ENCODE measurements around the gene TNFAIP8. TPM values are rescaled to one million over a fixed set of nuclear protein-coding genes. Genes with fewer than 3 reads are reported as not detected.

Gene TNFAIP8
- total RNA-seq, 4 donors from 2014 or later, result 9.8 to 28.1 (median 22.5) TPM

- peak overlapping the region in 1 of 4 donors; percentile 69 for H3K4me3 ChIP-seq
These were observed 1.1 kb upstream of the TNFAIP8 start for GRCh38 chr5:119354537-119355243.

GRCh38 chr5:119355244-119355638 is 578 bp upstream of the TNFAIP8 start:
- Histone ChIP-seq H3K4me1 (peaks cover 5 to 50% (median 11%) of the 10 kb centered on the region in 4 donors), H3K27me3 (no peaks in the 10 kb centered on the region), H3K4me3 (peak overlapping the region; percentile 1 to 69 (median 48)), H3K9me3 (no peaks in the 10 kb centered on the region), H3K36me3 (no peaks in the 10 kb centered on the region), H3K27ac (peak overlapping the region; percentile 63 to 85 (median 74))
- 54 to 56% methylated on average over 4 to 12 of the region's 12 CpGs for WGBS, 2 donors (ENCODE audit: low coverage in 1 of 2)
- in situ Hi-C loops (cut with MboI; ENCODE audit: low pct_ligation_motif_present in 1 of 4, low pct_unique_long_range_greater_than_20kb in 1 of 4, low sequenced_read_pairs in 3 of 4), result no loop called here
- TF ChIP-seq EP300 (IDR thresholded peaks at IDR 0.05; ENCODE audit: low read depth) (no peak), POLR2AphosphoS5 (IDR thresholded peaks at IDR 0.05) (no peak), POLR2A (IDR thresholded peaks at IDR 0.05) (no peak), CTCF (IDR thresholded peaks at IDR 0.05) (no peak)
- intact Hi-C loops (cut with DNase I; ENCODE audit: low total_unique reads), result no loop called here
- DNase-seq, result no peak

More at GRCh38 chr5:119354537-119355243, 1.1 kb upstream of the TNFAIP8 start:
- Histone ChIP-seq H3K27me3 (no peaks in the 10 kb centered on the region), H3K36me3 (no peaks in the 10 kb centered on the region), H3K4me1 (peaks cover 5 to 45% (median 11%) of the 10 kb centered on the region in 4 donors), H3K9me3 (no peaks in the 10 kb centered on the region), H3K27ac (peak overlapping the region; percentile 63 to 85 (median 74))
- 75 to 79% methylated on average over 10 of the region's 10 CpGs for WGBS, 2 donors (ENCODE audit: low coverage in 1 of 2)
- intact Hi-C loops (cut with DNase I; ENCODE audit: low total_unique reads) (no loop called here), in situ Hi-C loops (cut with MboI; ENCODE audit: low pct_ligation_motif_present in 1 of 4, low pct_unique_long_range_greater_than_20kb in 1 of 4, low sequenced_read_pairs in 3 of 4) (no loop called here)
- DNase-seq, result no peak
- TF ChIP-seq CTCF (IDR thresholded peaks at IDR 0.05), result no peak
- no peak for TF ChIP-seq POLR2A (IDR thresholded peaks at IDR 0.05)
- TF ChIP-seq EP300 (IDR thresholded peaks at IDR 0.05; ENCODE audit: low read depth), result no peak
- no peak for TF ChIP-seq POLR2AphosphoS5 (IDR thresholded peaks at IDR 0.05)

- in situ Hi-C loops (cut with MboI; ENCODE audit: low pct_ligation_motif_present in 1 of 4, low pct_unique_long_range_greater_than_20kb in 1 of 4, low sequenced_read_pairs in 3 of 4), result no loop called here
- Histone ChIP-seq H3K4me1 (peaks cover 5 to 54% (median 11%) of the 10 kb centered on the region in 4 donors), H3K9me3 (no peaks in the 10 kb centered on the region), H3K36me3 (no peaks in the 10 kb centered on the region), H3K4me3 (peak overlapping the region; percentile 34 to 69 (median 48)), H3K27ac (peak overlapping the region; percentile 63 to 85 (median 74)), H3K27me3 (no peaks in the 10 kb centered on the region)
- no peak for DNase-seq
- intact Hi-C loops (cut with DNase I; ENCODE audit: low total_unique reads), result no loop called here
- TF ChIP-seq CTCF (IDR thresholded peaks at IDR 0.05) (no peak), POLR2A (IDR thresholded peaks at IDR 0.05) (no peak), EP300 (IDR thresholded peaks at IDR 0.05; ENCODE audit: low read depth) (no peak), POLR2AphosphoS5 (IDR thresholded peaks at IDR 0.05) (no peak)
- WGBS, 2 donors (ENCODE audit: low coverage in 1 of 2), result 0 to 18% methylated on average over 3 to 4 of the region's 4 CpGs
These were observed 881 bp downstream of the TNFAIP8 start for GRCh38 chr5:119356612-119357188.

GRCh38 chr5:119357270-119357669 is 1.5 kb downstream of the TNFAIP8 start:
- Histone ChIP-seq H3K27me3 (no peaks in the 10 kb centered on the region), H3K4me3 (peak overlapping the region in 1 of 4 donors; percentile 69), H3K9me3 (no peaks in the 10 kb centered on the region), H3K27ac (peak overlapping the region; percentile 10 to 85 (median 67)), H3K36me3 (no peaks in the 10 kb centered on the region), H3K4me1 (peaks cover 5 to 54% (median 11%) of the 10 kb centered on the region in 4 donors)
- DNase-seq, result no peak
- WGBS, 2 donors (ENCODE audit: low coverage in 1 of 2), result 36 to 50% methylated on average over 3 of the region's 3 CpGs
- intact Hi-C loops (cut with DNase I; ENCODE audit: low total_unique reads) (no loop called here), in situ Hi-C loops (cut with MboI; ENCODE audit: low pct_ligation_motif_present in 1 of 4, low pct_unique_long_range_greater_than_20kb in 1 of 4, low sequenced_read_pairs in 3 of 4) (no loop called here)
- no peak for TF ChIP-seq POLR2A (IDR thresholded peaks at IDR 0.05)
- TF ChIP-seq CTCF (IDR thresholded peaks at IDR 0.05), result no peak
- TF ChIP-seq POLR2AphosphoS5 (IDR thresholded peaks at IDR 0.05), result no peak
- no peak for TF ChIP-seq EP300 (IDR thresholded peaks at IDR 0.05; ENCODE audit: low read depth)

Measured in transverse colon (tissue), 4 donors.